KOPT-K1 (cell line): ENCODE results near the gene ZBTB34.
"Not testable (repeated sequence)": the region's sequence is repeated elsewhere in the genome, so short reads cannot be mapped to it uniquely, and the experiment has no call there.

ENCODE experiments used
- H3K27ac ChIP-seq: fragments of 200-600 bp; sonication (generic); 2 replicates; pipeline ENCODE4 v1.5.1; 2016; ENCODE audit warnings: antibody characterized with exemption, mild to moderate bottlenecking, low read depth, low read length; ENCODE audit not compliant: poor library complexity, severe bottlenecking
- H3K36me3 ChIP-seq: fragments of 200-600 bp; sonication (generic); 2 replicates; pipeline ENCODE4 v1.5.1; 2017; ENCODE audit warnings: antibody characterized with exemption, mild to moderate bottlenecking, low read length, moderate library complexity; ENCODE audit not compliant: insufficient read depth
- H3K9me3 ChIP-seq: fragments of 200-600 bp; sonication (generic); 2 replicates; pipeline ENCODE4 v1.5.1; 2017; ENCODE audit warnings: antibody characterized with exemption, low read length, mild to moderate bottlenecking; ENCODE audit not compliant: insufficient read depth, poor library complexity, severe bottlenecking

ZBTB34 gene, protein sequence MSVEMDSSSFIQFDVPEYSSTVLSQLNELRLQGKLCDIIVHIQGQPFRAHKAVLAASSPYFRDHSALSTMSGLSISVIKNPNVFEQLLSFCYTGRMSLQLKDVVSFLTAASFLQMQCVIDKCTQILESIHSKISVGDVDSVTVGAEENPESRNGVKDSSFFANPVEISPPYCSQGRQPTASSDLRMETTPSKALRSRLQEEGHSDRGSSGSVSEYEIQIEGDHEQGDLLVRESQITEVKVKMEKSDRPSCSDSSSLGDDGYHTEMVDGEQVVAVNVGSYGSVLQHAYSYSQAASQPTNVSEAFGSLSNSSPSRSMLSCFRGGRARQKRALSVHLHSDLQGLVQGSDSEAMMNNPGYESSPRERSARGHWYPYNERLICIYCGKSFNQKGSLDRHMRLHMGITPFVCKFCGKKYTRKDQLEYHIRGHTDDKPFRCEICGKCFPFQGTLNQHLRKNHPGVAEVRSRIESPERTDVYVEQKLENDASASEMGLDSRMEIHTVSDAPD

DNA sequence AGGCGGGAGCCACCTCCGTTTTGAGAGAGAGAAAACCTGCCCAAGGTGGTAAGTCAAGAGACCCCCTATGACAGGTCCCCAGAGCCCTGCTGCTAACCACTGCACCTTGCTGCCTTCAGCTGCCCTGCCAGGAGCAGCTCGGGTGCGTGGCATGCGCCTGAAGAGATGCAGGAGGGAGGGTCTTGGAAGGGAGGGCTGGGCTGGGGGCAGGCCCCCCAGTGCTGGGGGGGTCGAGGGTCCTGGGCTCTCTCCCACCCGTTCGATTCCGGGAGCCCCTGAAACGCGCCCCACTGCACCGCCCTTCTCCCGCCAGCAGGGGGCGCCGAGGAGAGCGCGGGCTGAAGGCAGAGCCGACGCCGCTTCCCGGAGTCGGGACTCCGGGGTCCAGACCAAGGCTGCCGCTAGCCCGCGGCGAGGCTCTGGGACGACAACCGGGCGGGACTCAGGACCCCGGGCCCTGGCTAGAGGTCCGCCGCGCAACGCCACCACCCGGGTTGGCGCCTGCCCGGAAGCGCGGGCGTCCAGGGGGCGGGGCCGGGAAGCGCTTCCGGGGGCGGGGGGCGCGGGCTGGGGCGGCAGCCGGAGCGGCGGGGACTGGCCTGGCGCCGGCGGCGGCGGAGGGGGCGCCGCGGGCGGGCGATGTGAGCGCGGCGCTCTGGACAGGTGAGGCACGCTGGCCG, at the start of gene ZBTB34:
TSS of gene ZBTB34 (plus strand) at position 563 of the 680 bp plus-strand sequence. CDS start 18,761 bp downstream, outside the sequence.
- H3K9me3 ChIP-seq, result no peaks in the 10 kb centered on the region
- peaks cover 15% of the 10 kb centered on the region for H3K36me3 ChIP-seq
- peak within 1 kb of the TSS; percentile 88 for H3K27ac ChIP-seq

DNA sequence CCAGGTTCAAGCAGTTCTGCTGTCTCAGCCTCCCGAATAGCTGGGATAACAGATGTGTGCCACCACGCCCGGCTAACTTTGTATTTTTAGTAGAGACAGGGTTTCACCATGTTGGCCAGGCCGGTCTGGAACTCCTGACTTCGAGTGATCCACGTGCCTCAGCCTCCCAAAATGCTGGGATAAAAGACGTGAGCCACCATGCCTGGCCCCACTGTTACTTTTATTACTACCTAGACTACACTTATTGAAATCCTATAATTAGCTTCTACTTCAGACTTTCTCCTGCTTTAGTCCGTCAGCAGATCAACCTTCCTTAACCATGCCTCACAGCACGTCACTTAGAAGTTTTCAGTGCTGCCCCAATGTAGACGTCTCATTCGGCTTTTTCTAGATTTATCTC, 47.4 kb upstream of the ZBTB34 start:
- Histone ChIP-seq H3K36me3 (peaks cover 64% of the 10 kb centered on the region), H3K27ac (no peak overlapping the region), H3K9me3 (peaks cover 26% of the 10 kb centered on the region)

DNA sequence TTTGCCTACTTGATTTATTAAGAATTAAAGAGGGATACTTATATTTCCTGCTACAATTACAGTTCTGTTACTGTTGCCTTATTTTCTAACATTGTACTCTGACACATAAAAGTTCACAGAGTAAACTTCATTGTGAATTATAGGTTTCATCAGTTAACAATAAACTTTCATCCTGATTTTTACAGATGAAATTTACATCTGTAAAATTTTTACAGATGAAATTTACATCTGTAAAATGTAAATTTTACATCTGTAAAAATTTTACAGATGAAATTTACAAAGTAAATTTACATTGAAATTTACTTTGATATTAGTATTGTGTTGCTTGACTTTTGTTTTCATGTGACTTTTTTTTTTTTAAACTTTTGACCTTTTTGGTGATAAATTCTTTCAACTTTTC, 46.3 kb upstream of the ZBTB34 start:
- H3K36me3 ChIP-seq, result peaks cover 72% of the 10 kb centered on the region
- peaks cover 36% of the 10 kb centered on the region for H3K9me3 ChIP-seq
- no peak overlapping the region for H3K27ac ChIP-seq

DNA sequence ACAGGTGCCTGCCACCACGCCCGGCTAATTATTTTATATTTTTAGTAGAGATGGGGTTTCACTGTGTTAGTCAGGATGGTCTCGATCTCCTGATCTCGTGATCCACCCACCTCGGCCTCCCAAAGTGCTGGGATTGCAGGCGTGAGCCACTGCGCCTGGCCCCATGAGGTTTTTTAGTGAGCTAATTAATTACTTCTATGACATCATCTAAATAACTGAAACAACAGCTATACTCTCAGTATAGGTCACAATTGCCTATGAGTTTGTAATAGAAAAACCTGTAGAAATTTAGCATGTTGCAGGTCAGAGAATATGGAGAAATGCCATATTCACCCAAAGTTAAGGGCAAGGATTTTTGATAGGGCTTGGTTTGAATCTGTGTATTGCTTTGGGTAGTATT, 42.8 kb upstream of the ZBTB34 start:
- Histone ChIP-seq H3K9me3 (peaks cover 51% of the 10 kb centered on the region), H3K36me3 (peaks cover 66% of the 10 kb centered on the region)
- not testable (repeated sequence) for H3K27ac ChIP-seq

DNA sequence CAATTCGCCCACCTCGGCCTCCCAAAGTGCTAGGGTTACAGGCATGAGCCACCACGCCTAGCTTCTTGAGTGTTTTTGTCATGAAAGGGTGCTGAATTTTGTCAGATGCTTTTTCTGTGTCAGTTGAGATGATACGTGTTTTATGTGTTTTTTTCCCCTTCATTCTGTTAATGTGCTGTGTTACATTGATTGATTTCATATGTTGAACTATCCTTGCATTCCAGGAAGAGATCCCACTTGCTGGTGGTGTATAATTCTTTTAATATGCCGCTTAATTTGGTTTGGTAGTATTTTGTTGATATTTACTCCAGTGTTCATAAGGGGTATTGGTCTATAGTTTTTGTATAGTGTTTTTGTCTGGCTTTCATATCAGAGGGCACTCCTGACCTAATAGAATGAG, 42.0 kb upstream of the ZBTB34 start:
- Histone ChIP-seq H3K27ac (no peak overlapping the region), H3K36me3 (peaks cover 57% of the 10 kb centered on the region), H3K9me3 (peaks cover 51% of the 10 kb centered on the region)

DNA sequence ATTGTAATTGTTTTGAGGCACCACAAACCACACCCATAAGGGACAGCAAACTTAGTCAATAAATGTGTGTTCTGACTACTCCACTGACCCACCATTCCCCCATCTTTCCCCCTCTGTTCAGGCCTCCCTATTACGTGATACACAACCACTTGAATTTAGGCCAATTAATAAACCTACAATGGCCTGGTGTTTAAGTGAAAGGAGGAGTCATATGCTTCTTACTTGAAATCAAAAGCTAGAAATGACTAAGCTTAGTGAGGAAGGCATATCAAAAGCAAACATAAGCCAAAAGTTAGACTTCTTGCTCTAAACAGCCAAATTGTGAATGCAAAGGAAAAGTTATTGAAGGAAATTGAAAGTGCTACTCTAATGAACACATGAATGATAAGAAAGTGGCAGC, 41.0 kb upstream of the ZBTB34 start:
- H3K9me3 ChIP-seq, result peaks cover 44% of the 10 kb centered on the region
- peaks cover 47% of the 10 kb centered on the region for H3K36me3 ChIP-seq
- no peak overlapping the region for H3K27ac ChIP-seq

DNA sequence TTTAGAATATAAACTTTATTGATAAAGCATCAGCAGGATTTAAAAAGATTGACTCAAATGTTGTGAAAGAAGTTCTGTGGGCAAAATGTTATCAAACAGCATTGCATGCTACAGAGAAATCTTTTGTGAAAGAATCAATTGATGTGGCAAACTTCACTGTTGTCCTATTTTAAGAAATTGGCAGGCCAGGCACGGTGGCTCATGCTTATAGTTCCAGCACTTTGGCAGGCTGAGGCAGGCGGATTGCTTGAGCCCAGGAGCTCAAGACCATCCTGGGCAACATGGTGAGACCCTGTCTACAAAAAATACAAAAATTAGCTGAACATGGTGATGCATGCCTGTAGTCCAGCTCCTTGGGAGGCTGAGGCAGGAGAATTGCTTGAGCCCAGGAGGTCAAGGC, 38.2 kb upstream of the ZBTB34 start:
- Histone ChIP-seq H3K9me3 (peaks cover 30% of the 10 kb centered on the region), H3K36me3 (peaks cover 38% of the 10 kb centered on the region), H3K27ac (no peak overlapping the region)

DNA sequence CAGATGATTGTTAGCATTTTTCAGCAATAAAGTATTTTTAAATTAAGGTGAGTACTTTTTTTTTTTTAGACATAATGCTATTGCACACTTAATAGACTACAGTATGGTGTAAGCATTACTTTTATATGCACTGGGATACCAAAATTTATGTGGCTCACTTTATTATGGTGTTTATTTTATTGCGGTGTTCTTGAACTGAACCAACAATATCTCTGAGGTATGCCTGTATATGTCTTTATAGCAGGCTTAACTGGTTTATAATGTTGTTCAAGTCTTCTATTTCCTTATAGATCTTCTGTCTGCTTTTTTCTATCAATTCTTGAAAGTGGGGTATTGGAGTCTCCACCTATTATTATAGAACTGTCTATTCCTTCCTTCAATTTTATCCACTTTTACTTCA, 37.6 kb upstream of the ZBTB34 start:
- Histone ChIP-seq H3K9me3 (peaks cover 27% of the 10 kb centered on the region), H3K27ac (no peak overlapping the region), H3K36me3 (peaks cover 36% of the 10 kb centered on the region)

DNA sequence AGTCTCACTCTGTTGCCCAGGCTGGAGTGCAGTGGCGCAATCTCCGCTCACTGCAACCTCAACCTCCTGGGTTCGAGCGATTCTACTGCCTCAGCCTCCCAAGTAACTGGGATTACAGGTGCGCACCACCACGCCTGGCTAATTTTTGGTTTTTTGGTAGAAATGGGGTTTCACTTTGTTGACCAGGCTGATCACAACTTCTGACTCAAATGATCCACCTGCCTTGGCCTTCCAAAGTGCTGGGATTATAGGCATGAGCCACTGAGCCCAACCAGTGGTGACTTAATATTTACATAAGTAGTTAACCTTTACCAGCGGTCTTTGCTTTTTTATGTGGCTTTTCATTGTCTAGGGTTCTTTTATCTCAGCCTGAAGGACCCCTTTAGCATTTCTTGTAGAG, 36.4 kb upstream of the ZBTB34 start:
- not testable (repeated sequence) for H3K27ac ChIP-seq
- Histone ChIP-seq H3K9me3 (peaks cover 15% of the 10 kb centered on the region), H3K36me3 (peaks cover 24% of the 10 kb centered on the region)

DNA sequence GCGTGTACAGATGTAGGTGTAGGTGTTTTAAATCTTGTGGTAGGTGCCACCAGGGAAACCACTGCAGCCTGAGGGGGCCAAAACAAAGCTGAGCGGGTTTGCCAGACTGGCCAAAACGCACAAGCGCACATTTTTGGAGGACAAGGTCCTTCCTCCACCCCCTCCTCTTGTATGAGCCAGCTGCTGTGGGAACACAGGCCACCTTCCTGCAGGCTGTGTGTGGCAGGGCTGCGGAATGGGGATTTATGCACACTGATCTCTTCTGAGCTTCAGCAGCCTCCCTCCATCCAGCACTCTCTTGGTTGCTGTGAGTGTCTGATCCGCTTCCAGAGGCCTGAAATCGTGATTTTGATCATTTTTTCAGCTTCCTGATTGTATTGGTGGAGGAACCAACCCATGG, 33.2 kb upstream of the ZBTB34 start:
- peaks cover 10% of the 10 kb centered on the region for H3K36me3 ChIP-seq
- H3K9me3 ChIP-seq, result no peaks in the 10 kb centered on the region
- no peak overlapping the region for H3K27ac ChIP-seq

DNA sequence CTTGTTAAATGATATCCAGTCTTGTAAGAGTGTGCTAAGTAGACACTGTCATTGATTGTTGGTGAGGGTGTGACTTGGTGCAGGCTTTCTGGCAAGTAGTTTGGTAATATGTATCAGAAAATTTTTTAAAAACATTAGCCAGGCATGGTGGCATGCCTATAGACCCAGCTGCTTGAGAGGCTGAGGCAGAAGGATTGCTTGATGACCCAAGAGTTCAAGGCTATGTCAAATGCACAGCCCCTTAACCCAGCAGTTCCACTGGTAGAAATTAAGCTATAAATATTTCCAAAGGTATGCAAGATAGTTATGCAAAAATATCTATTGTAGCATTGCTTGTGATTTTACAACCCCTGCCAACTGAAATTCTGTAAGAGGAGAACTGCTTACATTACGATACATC, 31.4 kb upstream of the ZBTB34 start:
- Histone ChIP-seq H3K36me3 (peaks cover 28% of the 10 kb centered on the region), H3K27ac (no peak overlapping the region), H3K9me3 (no peaks in the 10 kb centered on the region)

DNA sequence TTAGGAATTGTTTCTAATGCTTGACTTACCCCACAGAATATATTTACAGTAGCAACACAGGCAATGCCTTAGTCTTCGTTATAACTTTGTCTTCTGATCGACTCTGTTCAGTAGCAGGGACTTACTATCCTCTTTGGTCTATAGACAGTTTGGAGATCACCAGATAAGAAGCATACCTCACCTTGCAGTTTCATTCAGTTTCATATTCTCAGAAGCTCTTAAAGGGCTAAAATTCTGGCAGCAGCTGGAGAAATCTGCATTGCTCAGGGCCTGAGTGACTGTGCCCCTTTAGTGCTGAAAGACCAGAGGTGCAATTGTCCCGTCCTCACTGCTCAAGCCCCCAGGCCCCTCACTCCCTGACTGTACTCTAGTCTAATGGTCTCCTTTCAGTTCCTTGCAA, 29.6 kb upstream of the ZBTB34 start:
- Histone ChIP-seq H3K36me3 (peaks cover 40% of the 10 kb centered on the region), H3K27ac (peak overlapping the region; percentile 34), H3K9me3 (no peaks in the 10 kb centered on the region)

DNA sequence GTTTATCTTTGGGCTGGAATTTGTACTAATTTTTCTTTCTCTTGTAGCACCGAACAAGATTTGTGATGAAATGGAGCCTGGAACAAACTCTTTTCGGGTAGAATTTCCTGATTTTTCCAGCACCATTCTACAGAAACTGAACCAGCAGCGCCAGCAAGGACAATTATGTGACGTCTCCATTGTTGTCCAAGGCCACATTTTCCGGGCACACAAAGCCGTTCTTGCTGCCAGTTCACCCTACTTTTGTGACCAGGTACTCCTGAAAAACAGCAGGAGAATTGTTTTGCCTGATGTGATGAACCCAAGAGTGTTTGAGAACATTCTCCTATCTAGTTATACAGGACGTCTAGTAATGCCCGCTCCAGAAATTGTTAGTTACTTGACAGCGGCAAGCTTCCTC, 28.0 kb upstream of the ZBTB34 start:
- Histone ChIP-seq H3K9me3 (no peaks in the 10 kb centered on the region), H3K27ac (no peak overlapping the region), H3K36me3 (peaks cover 43% of the 10 kb centered on the region)

DNA sequence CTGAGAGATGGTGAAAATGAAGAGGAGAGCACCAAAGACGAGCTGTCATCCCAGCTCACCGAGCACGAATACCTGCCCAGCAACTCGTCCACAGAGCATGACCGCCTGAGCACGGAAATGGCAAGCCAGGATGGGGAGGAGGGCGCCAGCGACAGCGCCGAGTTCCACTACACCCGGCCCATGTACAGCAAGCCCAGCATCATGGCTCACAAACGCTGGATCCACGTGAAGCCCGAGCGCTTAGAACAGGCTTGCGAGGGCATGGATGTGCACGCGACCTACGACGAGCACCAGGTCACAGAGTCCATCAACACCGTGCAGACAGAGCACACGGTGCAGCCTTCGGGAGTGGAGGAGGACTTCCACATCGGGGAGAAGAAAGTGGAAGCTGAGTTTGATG, 27.4 kb upstream of the ZBTB34 start:
- Histone ChIP-seq H3K36me3 (peaks cover 42% of the 10 kb centered on the region), H3K27ac (no peak overlapping the region), H3K9me3 (no peaks in the 10 kb centered on the region)

DNA sequence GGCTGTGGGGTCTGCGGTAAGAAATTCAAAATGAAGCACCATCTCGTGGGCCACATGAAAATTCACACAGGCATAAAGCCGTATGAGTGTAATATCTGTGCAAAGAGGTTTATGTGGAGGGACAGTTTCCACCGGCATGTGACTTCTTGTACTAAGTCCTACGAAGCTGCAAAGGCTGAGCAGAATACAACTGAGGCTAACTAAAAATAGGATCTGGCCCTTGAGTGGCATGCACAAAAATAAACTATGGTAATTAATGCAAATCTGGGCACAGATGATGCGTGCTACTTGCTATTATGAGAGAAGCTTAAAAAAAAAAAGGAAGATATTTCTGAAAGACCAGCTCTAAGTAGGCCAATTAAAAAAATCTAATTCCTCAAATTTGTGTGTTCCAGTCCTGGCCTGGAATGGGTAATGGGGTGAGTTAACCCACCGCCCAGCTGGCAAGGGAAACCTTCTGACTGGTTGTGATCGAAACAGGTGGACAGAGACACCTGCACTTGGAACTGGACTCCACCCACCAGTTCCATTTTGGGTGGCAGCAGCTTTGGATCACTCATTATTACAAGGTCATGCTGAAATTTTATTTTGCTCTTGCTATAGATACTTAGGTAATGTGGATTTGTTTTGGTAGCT, 26.6 kb upstream of the ZBTB34 start:
- no peaks in the 10 kb centered on the region for H3K9me3 ChIP-seq
- H3K27ac ChIP-seq, result no peak overlapping the region
- peaks cover 50% of the 10 kb centered on the region for H3K36me3 ChIP-seq
